HEK293T (cell line): ENCODE measurements around the gene MANBA.
"Not testable (repeated sequence)": the region's sequence is repeated elsewhere in the genome, so short reads cannot be mapped to it uniquely, and the experiment has no call there.

Experiments
- FOXM1 ChIP-seq: fragments of 450-650 bp; IDR thresholded peaks from 2 replicates; pipeline ENCODE4 v1.6.1; 2017; ENCODE audit warnings: mild to moderate bottlenecking, borderline replicate concordance
- SP1 ChIP-seq: fragments of 450-650 bp; IDR thresholded peaks from 2 replicates; pipeline ENCODE4 v1.6.1; 2017

DNA sequence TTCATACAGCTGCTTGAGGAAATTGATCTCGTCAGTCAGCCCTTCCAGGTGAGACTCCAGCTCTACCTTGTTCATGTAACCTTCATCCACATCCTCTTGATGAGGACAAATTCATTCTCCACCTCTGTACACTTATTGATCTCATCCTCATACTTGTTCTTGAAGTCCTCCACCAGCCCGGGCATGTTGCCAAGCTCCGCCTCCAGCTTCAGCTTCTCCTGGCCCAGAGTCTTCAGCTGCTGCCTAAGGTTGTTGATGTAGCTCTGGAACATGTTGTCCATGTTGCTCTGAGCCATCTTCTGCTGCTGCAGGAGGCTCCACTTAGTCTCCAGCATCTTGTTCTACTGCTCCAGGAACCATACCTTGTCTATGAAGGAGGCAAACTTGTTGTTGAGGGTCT, 31.3 kb downstream of the MANBA start:
- not testable (repeated sequence) for TF ChIP-seq FOXM1, SP1
